Suprapubic skin (tissue), 4 donors: ENCODE measurements around the gene RNF5. TPM values are rescaled to one million over a fixed set of nuclear protein-coding genes. Genes with fewer than 3 reads are reported as not detected.

Experiments used
- DNase-seq, 2 donors: peaks; one replicate each; pipeline ENCODE4 v3.0.0-alpha.2; 2019; ENCODE audit warnings: low spot score in 2 of 2
- H3K27ac ChIP-seq: fragments of 200-600 bp; sonication (generic); one replicate; pipeline ENCODE4 v1.5.1; 2019
- H3K27me3 ChIP-seq: fragments of 200-600 bp; sonication (generic); one replicate; pipeline ENCODE4 v1.5.1; 2019
- H3K36me3 ChIP-seq: fragments of 200-600 bp; sonication (generic); one replicate; pipeline ENCODE4 v1.5.1; 2019
- H3K4me1 ChIP-seq: fragments of 200-600 bp; sonication (generic); one replicate; pipeline ENCODE4 v1.5.1; 2019
- H3K4me3 ChIP-seq: fragments of 200-600 bp; sonication (generic); one replicate; pipeline ENCODE4 v1.5.1; 2019; ENCODE audit warnings: mild to moderate bottlenecking
- H3K9me3 ChIP-seq: fragments of 200-600 bp; sonication (generic); one replicate; pipeline ENCODE4 v1.5.1; 2019
- EP300 ChIP-seq: sonication (generic); formaldehyde crosslinking; IDR thresholded peaks from one replicate; pipeline ENCODE4 v1.6.1; 2017; ENCODE audit warnings: antibody characterized with exemption
- POLR2A ChIP-seq, 2 donors: fragments of 450-650 bp; IDR thresholded peaks; one replicate each; pipeline ENCODE4 v1.6.1; 2017; ENCODE audit warnings: antibody characterized with exemption in 2 of 2, mild to moderate bottlenecking in 2 of 2, moderate library complexity in 2 of 2
- POLR2AphosphoS5 ChIP-seq, 3 donors: sonication (generic); formaldehyde crosslinking; IDR thresholded peaks; one replicate each; pipeline ENCODE4 v1.6.1; 2017; ENCODE audit warnings: antibody characterized with exemption in 3 of 3
- WGBS: methylation state at CpG from one replicate; pipeline ENCODE4 v1.1.5; 2018; 5-methylcytosine and 5-hydroxymethylcytosine counted together
- total RNA-seq, 4 donors: library from RNA; depleted of rRNA; stranded (reverse); fragments of >200 nt; gene quantifications; one replicate each; pipeline ENCODE4 v1.1.0, GENCODE V29; 2016
- TF ChIP-seq, protein P1 (sequence below), 2 donors: fragments of 200-600 bp in 1 of 2; fragments of 450-650 bp in 1 of 2; sonication (generic) in 1 of 2; IDR thresholded peaks; one replicate each; pipeline ENCODE4 v1.5.1; 2016 to 2019; ENCODE audit warnings: antibody characterized with exemption in 2 of 2, mild to moderate bottlenecking in 1 of 2, moderate library complexity in 1 of 2

The RNF5 gene
- total RNA-seq, 4 donors from 2014 or later = 55.7 to 73.0 (median 63.4) TPM

DNA sequence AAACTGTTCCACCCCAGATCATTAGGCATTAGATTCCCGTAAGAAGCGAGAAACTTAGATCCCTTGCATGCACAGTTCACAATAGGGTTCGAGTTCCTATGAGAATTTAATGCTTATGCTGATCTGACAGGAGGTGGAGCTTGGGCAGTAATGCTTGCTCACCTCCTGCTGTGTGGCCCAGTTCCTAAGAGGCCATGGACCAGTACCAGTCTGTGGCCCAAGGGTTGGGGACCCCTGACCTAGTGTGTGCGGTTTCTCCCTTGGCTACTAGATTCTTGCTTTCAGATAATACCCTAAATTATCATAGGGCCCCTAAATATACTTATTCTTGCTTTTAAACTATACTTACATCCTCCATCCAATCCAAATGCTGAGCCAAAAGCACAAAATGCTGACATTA, 16.2 kb downstream of the RNF5 start:
- WGBS = 89% methylated on average over 4 of the region's 4 CpGs
- peak overlapping the region; percentile 99 for H3K27ac ChIP-seq
- DNase-seq = no peak
- H3K4me1 ChIP-seq = peaks cover 54% of the 10 kb centered on the region
- H3K36me3 ChIP-seq = no peaks in the 10 kb centered on the region
- no peaks in the 10 kb centered on the region for H3K9me3 ChIP-seq
- TF ChIP-seq, protein P1, sequence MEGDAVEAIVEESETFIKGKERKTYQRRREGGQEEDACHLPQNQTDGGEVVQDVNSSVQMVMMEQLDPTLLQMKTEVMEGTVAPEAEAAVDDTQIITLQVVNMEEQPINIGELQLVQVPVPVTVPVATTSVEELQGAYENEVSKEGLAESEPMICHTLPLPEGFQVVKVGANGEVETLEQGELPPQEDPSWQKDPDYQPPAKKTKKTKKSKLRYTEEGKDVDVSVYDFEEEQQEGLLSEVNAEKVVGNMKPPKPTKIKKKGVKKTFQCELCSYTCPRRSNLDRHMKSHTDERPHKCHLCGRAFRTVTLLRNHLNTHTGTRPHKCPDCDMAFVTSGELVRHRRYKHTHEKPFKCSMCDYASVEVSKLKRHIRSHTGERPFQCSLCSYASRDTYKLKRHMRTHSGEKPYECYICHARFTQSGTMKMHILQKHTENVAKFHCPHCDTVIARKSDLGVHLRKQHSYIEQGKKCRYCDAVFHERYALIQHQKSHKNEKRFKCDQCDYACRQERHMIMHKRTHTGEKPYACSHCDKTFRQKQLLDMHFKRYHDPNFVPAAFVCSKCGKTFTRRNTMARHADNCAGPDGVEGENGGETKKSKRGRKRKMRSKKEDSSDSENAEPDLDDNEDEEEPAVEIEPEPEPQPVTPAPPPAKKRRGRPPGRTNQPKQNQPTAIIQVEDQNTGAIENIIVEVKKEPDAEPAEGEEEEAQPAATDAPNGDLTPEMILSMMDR (IDR thresholded peaks at IDR 0.05) = no peak
- TF ChIP-seq POLR2AphosphoS5 (IDR thresholded peaks at IDR 0.05) (no peak), POLR2A (IDR thresholded peaks at IDR 0.05) (no peak), EP300 (no peak)
- H3K27me3 ChIP-seq = no peaks in the 10 kb centered on the region
- H3K4me3 ChIP-seq = no peak overlapping the region

DNA sequence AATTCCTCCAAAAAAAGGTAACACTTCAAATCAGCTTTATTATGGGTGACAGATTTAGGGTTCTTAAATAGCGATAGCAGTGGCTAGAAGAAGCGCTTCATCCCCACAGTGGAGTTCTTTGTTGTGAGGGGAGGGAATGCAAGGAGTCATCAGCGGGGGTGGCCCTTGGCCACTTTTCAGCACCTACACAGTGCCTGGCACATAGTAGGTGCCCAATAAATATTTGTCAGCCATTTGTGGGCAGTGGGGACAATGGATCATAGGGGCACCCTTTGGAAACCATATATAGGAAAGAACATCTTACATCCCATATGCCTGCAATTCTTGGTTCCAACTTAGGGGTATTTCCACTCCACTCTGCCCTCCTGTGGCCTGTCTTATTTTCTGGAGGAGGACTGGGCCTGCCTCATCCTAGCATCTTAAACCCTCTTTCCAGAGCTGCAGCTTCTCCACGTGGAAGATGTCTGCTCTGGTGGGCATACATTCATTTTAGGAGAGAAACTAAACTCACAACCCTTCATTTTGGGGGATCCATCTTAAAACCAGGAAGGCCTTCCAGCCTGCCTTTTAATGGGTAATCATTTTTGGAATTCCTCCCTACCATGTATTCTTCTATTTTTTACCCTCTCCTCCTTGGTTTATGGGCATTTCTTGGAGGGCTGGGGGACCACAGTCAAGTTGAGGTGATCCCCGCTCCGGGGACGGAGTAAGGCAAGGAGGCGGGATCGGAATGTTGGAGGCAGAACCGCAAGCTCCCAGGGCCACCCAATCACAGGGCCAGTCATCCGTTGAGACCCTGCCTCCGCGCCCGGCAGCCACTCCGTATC, 16.8 kb downstream of the RNF5 start:
- no peaks in the 10 kb centered on the region for H3K9me3 ChIP-seq
- peak in 1 of 3 donors; percentile 3 for TF ChIP-seq POLR2AphosphoS5 (IDR thresholded peaks at IDR 0.05)
- TF ChIP-seq EP300 = no peak
- peak in 1 of 2 donors; percentile 62 for TF ChIP-seq POLR2A (IDR thresholded peaks at IDR 0.05)
- TF ChIP-seq, protein P1 (IDR thresholded peaks at IDR 0.05) = peak in 1 of 2 donors; percentile 30
- H3K27ac ChIP-seq = peak overlapping the region; percentile 99
- H3K36me3 ChIP-seq = no peaks in the 10 kb centered on the region
- H3K4me1 ChIP-seq = peaks cover 54% of the 10 kb centered on the region
- DNase-seq = no peak
- peak overlapping the region; percentile 88 for H3K4me3 ChIP-seq
- WGBS = 13% methylated on average over 15 of the region's 15 CpGs
- H3K27me3 ChIP-seq = no peaks in the 10 kb centered on the region

DNA sequence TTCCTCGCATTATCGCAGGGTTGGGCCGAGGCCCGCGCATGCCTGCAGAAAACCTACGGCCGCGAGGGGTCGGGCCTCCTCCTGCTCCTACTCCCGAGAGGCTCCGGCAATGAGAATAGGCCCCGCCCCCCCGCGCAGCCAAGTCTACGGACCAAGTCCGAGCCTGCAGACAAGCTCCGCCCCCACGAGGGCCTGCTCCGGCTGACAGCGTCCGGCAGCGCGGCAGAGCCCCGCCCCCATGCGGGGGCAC, 17.4 kb downstream of the RNF5 start:
- H3K4me1 ChIP-seq = peaks cover 51% of the 10 kb centered on the region

DNA sequence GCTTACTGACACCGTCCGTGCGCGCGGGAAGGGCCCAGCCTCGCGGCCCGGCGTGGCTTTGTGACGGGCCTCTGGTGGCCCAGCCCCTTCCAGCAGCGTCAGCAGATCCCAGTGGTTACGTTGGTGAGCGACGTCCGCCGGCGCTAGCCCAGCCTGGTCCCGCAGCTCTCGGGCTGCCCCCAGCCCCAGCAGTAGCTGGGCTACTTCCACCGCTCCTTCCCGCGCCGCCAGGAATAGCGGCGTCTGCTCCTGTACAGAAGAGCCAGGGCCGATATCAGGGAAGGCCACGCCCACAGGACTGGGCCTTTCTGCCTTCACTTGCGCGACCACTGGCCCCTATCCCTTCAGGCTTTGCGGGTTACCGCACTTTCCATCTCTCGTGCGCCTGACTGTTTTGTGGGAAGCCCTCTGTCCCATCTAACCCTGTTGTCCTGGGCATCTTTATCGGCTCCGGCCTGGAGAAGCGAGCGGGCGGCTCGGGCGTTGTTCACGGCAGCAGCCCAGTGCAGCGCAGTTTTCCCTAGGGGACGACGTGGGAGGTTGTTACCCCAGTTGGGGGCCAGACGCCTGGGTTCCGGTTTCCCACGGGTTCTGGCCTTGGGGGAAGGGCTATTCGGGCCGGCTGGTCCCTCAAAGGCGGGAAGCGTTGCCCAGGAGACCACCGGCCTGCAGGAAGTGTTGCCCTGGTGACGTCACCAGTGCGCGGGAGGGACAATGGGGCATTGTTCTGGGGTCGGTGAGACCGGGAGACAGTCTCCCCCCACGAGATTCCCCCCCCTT, 17.9 kb downstream of the RNF5 start:
- Histone ChIP-seq H3K4me1 (peaks cover 46% of the 10 kb centered on the region), H3K27ac (peak overlapping the region; percentile 99), H3K36me3 (no peaks in the 10 kb centered on the region), H3K4me3 (peak overlapping the region; percentile 88), H3K27me3 (no peaks in the 10 kb centered on the region), H3K9me3 (no peaks in the 10 kb centered on the region)
- peak; percentile 96 for DNase-seq
- TF ChIP-seq POLR2AphosphoS5 (IDR thresholded peaks at IDR 0.05) (peak; percentile 85 to 97 (median 97)), POLR2A (IDR thresholded peaks at IDR 0.05) (peak; percentile 89 to 98), EP300 (no peak)
- TF ChIP-seq, protein P1 (IDR thresholded peaks at IDR 0.05) = no peak
- WGBS = 3% methylated on average over 21 of the region's 58 CpGs

More for the DNA sequence above, 17.4 kb downstream of the RNF5 start:
- peak overlapping the region; percentile 99 for H3K27ac ChIP-seq
- WGBS = 0% methylated on average over 1 of the region's 25 CpGs
- peak overlapping the region; percentile 88 for H3K4me3 ChIP-seq
- H3K36me3 ChIP-seq = no peaks in the 10 kb centered on the region
- TF ChIP-seq, protein P1 (IDR thresholded peaks at IDR 0.05) = peak; percentile 5 to 75
- no peak for TF ChIP-seq POLR2A (IDR thresholded peaks at IDR 0.05)
- H3K27me3 ChIP-seq = no peaks in the 10 kb centered on the region
- H3K9me3 ChIP-seq = no peaks in the 10 kb centered on the region
- peak; percentile 100 for DNase-seq
